NCI-H2029 (cell line): ENCODE data around the gene KIAA0040.
"Not testable (repeated sequence)": the region's sequence is repeated elsewhere in the genome, so short reads cannot be mapped to it uniquely, and the experiment has no call there.

ENCODE experiments used
- DNase-seq: peaks from one replicate; lab custom pipeline; 2025; lab: John Stamatoyannopoulos, UW

Gene KIAA0040

DNA sequence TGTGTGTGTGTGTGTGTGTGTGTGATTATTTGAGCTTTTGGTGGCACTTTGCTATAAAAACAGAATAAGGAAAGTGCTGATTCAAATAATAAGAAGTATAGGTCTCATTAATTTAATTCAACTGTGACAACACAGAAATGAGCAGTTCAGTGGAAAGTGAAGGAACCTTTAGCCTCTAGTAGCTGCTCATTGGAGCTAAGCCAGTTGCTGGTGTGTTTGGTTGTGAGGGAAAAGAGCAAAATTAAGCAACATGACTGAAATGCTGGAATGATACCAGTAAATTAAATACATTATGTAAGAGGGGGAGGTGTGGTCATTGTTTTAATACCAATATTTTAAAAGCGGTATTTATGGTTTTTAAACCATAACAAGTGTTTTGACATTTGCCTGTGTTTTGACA, 55.2 kb downstream of the KIAA0040 start:
- no peak for DNase-seq

DNA sequence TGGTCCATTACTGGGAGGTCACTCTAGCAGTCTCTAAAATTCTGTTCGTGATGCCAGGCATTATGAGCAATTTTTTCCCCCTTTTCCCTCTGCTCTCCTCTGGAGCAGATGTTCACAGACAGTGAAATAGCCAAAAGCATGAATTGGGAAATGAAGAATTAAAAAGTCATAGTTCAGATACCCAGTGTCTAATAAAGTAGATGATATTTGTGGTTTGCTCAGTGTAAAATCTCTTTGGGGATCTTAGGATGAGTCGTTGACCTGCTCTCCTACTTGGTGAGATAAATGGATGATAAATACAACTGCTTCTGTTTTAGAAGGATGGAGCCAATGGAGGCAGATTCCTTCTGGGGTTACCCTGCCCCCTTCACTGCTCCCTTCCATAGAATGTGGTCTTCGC, 56.3 kb downstream of the KIAA0040 start:
- no peak for DNase-seq

DNA sequence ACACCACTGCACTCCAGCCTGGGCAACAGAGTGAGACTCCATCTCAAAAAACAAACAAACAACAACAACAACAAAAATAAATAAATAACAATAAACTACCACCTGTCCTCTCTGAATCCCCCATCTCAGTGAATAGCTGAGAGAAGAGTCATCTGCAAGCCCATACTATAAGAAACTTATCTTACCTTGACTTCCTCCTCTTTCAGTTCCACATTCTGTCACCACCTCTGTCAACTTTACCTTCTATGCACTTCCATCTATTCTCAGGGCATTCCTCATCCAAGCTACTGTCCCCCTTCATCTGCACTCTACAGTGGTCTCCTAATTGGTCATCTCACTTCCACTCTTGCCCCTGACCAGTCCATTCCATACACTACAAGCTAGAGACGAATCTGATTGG, 58.1 kb downstream of the KIAA0040 start:
- DNase-seq = no peak

DNA sequence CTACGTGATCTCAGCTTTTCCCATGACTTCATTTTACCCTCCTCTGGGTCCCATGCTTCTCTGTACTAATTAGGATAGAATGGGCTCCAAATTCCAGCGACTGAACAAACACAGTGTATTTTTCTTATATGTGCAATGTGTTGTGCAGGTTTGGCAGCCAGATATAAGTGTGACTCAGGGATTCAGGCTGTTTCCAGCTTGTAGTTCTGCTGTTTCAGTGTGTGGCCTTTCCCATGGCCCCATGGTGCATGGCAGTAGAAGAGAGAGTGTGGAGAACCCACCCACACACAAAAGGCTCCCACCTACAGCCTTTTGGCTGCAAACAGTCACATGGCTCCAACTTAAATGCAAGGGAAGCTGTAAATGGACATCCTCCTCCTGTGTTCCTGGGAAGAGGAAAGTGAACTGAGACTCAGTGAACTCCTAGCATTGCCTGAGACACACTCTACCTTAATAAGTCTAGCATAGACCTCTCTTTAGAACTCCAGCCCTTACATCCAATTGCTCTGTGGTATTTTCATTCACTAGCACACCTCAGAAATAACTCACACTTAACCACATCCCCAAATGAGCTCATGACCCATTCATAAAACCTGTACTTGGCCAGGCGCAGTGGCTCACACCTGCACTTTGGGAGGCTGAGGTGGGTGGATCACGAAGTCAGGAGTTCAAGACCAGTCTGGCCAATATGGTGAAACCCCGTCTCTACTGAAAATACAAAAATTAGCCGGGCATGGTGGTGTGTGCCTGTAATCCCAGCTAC, 58.7 kb downstream of the KIAA0040 start:
- no peak for DNase-seq

DNA sequence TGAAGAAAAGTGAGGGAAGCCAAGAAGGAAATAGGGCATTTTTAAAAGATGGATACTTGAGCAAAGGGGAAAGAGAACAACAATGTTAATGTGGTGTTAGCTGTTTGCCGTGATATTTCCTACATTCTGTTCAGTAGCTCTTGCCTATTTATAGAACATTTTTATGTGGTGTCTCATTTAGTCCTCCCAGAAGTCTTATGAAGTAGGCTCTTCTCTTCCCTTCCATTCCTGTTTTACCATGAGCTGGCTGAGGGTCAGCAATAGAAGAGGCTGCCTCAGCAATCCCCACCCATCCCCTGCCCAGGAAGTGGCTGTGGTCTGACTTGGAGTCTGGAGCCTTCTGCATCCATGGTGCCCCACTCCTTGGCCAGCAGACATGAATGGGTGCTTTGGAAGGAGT, 60.1 kb downstream of the KIAA0040 start:
- no peak for DNase-seq

DNA sequence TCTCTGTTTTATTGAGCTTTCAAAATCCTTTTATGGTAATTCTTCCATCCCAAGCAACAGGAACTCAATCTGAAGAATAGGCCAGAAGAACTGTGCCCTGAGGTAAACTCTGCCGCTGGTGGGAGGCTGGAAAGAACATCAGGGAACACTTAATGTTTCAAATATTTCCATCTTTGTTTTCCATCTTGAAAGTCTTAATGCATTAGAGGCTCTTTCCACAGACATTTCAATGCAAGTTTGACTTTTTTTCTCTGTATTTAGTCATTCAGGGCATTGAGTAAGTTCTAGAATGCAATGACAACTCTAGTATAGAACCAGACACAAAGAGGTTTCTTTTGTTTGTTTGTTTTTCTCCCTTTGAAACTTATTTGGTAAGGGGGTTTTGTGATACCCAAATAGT, 61.5 kb downstream of the KIAA0040 start:
- DNase-seq = no peak

DNA sequence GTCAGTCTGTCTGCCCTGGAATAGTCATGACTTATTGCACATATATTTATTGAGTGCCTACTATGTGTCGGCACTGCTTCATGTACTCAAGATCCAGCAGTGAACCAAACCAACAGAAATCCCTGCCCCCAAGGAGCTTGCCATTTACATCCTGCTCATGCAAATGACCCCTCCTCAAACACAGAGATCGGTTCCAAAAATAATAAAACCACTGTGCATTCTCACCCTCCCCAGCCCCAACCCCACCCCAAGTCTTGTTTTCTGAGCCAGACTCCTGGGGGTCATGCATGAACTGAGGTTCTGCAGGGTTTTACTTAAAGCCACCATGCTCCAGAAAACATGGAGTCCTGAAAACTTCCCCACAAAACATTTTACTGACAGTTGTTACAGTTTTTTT, 61.9 kb downstream of the KIAA0040 start:
- no peak for DNase-seq

DNA sequence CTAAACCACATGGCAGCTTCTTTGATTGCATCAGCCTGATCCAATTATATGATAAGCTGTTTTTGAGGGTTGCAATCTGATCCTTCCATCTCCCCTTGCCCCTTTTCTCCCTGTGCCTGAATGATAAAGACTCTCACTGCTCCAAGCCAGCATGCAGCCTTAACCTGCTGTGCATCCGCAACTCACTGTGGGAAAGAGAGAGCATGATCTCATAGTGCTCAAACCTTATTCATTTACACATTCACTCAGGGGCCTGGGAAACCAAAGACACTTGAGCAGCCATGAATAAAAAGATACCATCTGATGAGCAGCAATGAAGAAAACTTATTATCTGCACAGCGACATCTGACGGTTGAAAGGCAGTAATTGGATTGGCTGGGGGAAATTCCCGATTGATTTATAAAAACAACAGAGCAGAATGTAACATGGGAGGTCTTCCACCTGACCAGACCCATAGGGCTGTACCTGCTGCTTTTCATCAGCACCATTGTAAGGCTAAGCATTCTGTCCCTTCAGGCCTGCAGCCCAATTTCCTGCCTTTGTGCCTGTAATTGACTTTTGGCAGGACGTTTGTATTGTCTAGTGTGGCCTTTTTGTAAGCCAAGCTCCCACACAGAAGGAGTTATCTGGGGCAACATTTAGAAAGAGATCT, 62.5 kb downstream of the KIAA0040 start:
- DNase-seq = no peak

DNA sequence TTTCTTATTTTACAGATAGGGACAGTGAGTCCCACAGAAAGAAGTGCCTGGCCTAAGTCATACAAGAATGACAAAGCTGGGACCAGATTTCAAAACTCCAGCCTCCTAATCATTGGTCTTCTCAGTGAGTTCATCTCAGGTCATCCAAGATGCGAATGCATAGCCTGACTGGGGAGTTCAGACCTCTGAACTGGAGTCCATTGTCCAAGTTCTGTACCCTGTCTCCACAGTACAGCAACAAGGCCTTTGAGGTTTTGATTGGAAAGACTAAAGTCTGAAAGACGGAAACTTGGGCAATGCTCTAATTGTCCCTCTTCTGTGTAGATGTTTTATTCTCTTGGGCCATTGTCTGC, 63.0 kb downstream of the KIAA0040 start:
- DNase-seq = no peak

DNA sequence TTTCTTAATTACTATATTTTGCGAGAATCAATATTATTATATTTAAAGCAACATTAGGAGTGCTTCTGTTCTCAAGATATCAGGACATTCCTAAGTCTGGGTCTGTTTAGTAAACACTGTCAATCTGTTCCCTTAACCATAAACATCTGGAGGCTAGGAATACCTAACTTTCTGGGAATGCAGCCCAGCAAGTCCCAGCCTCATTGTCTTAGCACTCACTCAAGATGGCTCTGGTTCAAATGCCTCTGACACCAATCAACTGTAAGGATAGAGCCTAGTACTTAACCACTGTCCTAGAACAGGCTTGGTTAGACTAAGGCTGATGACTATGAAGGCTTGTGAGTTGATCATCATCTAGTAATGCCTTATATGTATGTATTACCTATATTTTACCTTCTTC, 63.4 kb downstream of the KIAA0040 start:
- DNase-seq = no peak

DNA sequence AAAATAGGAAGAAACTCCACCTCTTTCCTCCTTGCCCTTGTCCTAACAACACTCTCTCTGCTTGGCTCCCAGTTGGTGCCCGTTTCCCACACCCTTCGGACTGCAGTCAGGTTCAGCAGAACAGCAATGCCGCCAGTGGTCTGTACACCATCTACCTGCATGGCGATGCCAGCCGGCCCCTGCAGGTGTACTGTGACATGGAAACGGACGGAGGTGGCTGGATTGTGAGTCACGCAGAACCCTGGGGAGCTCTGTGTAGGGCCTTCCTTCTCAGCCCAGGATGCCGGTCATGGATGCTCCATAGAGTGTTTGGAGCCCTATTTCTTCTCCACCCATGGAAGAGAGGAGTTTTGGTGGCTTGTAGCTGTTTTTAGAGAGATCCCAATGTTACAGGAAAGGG, 64.1 kb downstream of the KIAA0040 start:
- DNase-seq = no peak

DNA sequence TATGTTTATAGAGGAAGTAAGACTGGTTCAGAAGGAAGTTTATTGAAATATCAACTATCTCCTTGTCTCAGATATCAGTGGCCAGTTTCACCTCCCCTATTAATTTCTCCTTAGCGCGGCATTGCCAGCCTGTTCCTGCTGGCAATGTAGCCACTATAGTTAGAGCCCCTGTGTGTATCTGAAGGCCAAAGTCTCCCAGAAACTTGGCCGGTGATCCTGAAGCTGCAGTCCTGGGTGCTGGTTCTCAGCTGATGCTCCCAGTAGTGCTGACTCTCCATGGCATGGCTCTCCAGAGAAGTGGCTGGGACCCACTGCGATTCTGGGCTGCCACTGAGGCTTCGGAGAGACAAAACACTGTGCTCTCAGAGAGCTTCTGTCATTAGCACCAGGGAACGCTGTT, 65.0 kb downstream of the KIAA0040 start:
- no peak for DNase-seq

DNA sequence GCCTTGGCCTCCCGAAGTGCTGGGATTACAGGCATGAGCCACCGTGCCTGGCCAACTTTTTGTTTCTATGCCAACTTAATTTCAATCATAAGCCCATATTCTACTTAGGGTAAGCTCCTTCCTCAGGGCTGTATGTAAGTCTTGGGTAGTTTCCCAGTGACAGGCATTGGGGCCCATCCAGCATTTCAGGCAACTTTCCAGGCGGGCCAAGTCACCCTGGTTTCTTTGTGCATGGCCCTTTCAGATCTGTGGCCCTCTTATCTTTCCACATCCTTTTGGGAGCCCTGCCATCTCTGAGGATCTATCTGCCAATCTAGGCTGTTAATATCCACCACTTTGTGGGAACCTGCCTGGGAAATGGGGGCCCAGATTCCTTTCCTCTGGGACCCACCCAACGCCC, 66.2 kb downstream of the KIAA0040 start:
- DNase-seq = no peak

DNA sequence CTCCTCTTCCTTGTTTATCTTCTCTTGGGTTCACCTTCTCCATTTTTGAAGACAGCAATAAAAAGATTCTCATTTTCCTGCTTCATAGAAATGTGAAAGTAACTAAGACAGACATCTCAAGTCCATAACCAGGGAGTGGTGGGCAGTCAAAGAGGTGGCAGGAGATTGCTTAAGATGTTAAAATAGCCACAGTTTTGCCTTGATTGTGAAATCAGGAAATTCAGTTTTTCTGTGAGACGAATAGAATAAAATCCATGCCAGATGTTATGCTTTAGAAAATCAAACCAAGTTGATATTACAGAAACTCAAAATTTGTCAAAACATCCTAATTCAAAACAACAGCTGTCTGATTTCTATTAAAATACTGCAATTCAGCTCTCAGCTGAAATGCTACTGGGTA, 67.7 kb downstream of the KIAA0040 start:
- DNase-seq = no peak

DNA sequence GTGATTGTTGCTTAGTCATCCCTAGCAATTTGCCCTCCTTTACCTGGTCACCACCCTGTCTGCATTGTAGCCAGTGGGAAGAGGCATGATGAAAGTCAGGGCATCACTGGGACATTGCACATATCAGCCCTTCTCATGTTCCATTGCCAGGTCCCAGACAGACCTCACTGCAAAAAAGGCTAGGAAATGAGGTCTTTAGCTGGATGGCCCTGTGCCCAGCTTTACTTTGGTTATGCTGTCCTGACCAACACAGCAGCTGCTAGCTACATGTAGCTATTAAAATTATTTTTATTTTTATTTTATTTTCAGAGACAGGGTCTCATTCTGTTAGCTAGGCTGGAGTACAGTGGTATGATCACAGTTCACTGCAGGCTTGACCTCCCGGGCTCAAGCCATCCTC, 72.1 kb downstream of the KIAA0040 start:
- DNase-seq = no peak

DNA sequence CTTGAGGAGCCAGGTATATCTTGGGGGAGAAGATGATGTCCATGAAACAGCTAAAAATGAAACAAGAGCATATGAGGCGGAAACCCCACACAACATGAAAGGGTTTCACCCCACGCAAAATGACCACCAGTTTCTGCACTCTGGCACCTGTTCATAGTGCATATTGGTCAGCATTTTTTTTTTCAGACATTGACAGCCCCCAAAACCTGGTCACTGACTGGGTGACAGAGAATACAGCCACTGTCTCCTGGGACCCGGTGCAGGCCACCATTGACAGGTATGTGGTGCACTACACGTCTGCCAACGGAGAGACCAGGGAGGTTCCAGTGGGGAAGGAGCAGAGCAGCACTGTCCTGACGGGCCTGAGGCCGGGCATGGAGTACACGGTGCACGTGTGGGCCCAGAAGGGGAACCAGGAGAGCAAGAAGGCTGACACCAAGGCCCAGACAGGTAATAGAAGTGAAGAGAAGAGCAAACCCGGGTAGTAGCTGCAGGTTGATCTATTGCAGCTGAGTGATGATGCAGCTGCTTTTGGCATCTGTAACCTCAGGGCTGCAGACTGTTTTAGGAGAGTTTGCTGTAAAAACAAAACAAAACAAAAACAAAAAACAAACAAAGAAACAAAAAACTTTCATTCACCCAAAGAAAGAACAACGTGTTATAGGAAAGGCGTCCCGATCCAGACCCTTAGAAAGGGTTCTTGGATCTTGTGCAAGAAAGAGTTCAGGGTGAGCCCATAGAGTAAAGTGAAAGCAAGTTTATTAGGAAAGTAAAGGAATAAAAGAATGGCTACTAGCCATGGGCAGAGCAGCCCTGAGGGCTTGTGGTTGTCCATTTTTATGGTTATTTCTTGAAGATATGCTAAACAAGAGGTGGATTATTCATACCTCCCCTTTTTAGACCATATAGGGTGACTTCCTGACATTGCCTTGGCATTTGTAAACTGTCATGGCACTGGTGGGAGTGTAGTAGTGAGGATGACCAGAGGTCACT, 73.9 kb downstream of the KIAA0040 start:
- DNase-seq = no peak

DNA sequence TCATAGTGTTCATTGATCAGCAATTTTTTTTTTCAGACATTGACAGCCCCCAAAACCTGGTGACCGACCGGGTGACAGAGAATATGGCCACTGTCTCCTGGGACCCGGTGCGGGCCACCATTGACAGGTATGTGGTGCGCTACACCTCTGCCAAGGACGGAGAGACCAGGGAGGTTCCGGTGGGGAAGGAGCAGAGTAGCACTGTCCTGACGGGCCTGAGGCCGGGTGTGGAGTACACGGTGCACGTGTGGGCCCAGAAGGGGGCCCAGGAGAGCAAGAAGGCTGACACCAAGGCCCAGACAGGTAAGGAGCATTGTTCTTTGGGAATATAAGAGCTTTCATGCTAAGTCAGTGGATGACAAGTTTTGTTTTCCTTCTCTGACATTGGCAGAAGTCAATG, 75.7 kb downstream of the KIAA0040 start:
- no peak for DNase-seq

DNA sequence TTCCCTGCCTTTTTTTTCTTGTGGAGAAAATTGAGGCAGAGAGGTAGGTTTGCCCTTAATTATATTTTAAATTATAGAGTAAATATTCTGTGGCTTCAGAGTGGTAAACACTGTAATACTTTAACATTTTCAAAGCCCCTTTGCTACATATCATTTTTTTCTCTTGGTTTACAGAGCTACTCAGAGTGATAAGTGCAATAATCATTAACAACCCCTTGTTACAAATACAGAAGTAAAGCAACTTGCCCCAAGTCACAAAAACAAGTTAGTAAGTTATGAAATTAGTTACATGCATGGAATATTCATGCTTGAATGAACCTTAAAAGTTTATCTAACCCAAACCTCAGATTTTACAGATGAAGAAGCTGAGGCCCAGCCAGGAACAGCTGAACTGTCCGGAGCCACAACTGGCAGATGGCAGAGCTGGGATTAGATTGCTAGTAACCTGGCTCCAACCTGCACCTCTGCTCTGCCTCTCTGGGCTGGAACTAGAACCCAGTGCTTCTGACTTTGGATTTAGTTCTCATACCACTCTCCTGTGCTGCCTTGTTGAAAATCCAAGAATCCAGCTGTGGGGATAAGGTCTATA, 76.3 kb downstream of the KIAA0040 start:
- DNase-seq = no peak

DNA sequence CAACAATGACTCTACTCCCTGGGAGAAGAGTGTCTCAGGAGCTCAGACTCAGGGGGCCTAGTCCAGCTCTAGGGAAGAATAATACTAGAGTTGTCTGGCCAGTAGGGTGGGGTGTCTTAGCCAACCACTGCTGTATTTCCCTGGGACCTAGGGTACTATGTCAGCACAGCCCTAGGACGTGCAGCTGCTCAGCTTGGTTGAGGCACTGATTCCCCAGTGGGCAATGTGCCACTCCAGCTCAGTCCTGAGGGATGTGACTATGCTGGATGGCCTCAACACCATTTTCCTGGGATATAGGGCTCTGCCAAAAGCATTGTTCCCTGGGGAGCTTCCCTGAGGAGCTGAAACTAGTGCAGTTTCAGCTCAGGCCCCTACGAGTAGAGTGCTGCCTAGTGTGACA, 77.6 kb downstream of the KIAA0040 start:
- DNase-seq = no peak

DNA sequence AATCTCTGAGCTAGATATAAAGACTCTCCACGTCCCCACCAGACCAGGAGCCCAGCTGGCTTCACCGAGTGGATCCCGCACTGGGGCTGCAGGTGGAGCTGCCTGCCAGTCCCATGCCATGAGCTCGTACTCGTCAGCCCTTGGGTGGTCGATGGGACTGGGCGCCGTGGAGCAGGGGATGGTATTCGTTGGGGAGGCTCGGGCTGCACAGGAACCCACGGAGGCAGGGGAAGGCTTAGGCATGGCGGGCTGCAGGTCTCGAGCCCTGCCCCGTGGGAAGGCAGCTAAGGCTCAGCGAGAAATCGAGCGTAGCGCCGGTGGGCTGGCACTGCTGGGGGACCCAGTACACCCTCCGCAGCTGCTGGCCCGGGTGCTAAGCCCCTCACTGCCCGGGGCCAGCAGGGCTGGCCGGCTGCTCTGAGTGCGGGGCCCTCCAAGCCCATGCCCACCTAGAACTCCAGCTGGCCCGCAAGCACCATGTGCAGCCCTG, 84.2 kb downstream of the KIAA0040 start:
- DNase-seq = not testable (repeated sequence)
